Large intestine (tissue), 3 donors: ENCODE data around the gene CPNE4. TPM values are rescaled to one million over a fixed set of nuclear protein-coding genes. Genes with fewer than 3 reads are reported as not detected.
A peak's percentile ranks its signal among the peaks of the same experiment; 100 is the strongest.
"Not testable (repeated sequence)": the region's sequence is repeated elsewhere in the genome, so short reads cannot be mapped to it uniquely, and the experiment has no call there.

ENCODE experiments used
- DNase-seq, 2 donors: peaks; one replicate each; pipeline versions ENCODE4 v3.0.0 to v3.0.0-alpha.2; 2013
- H3K27ac ChIP-seq: one replicate; pipeline ENCODE4 v1.5.1; 2013; ENCODE audit warnings: low read length
- H3K27me3 ChIP-seq: 2 replicates; pipeline ENCODE4 v1.6.1; 2013; ENCODE audit warnings: low read length; ENCODE audit not compliant: control insufficient read depth, insufficient read depth
- H3K36me3 ChIP-seq: 2 replicates; pipeline ENCODE4 v1.6.1; 2013; ENCODE audit warnings: low read length; ENCODE audit not compliant: control insufficient read depth, insufficient read depth
- H3K4me1 ChIP-seq: one replicate; pipeline ENCODE4 v1.6.1; 2013; ENCODE audit warnings: low read length; ENCODE audit not compliant: control insufficient read depth, insufficient read depth
- H3K4me3 ChIP-seq: one replicate; pipeline ENCODE4 v1.5.1; 2013; ENCODE audit warnings: low read length
- H3K9me3 ChIP-seq: one replicate; pipeline ENCODE4 v1.6.1; 2013; ENCODE audit warnings: mild to moderate bottlenecking, low read depth, low read length, moderate library complexity; ENCODE audit not compliant: control insufficient read depth
- WGBS: methylation state at CpG from one replicate; pipeline ENCODE4 v1.1.5; 2013; ENCODE audit warnings: low lambda C conversion rate; ENCODE audit not compliant: insufficient coverage; 5-methylcytosine and 5-hydroxymethylcytosine counted together
- polyA plus RNA-seq: library from polyadenylated mRNA; unstranded; fragments of 120-200 nt; gene quantifications from one replicate; pipeline ENCODE4 v1.2.1, GENCODE V29; 2013

Gene CPNE4
- polyA plus RNA-seq, 1 donor, result 2.9 TPM

- no peaks in the 10 kb centered on the region for H3K9me3 ChIP-seq
- no peaks in the 10 kb centered on the region for H3K4me1 ChIP-seq
- H3K36me3 ChIP-seq, result peaks cover 62% of the 10 kb centered on the region
- WGBS, result 60% methylated on average over 1 of the region's 1 CpG
- H3K27ac ChIP-seq, result no peak overlapping the region
- DNase-seq, result no peak
- no peaks in the 10 kb centered on the region for H3K27me3 ChIP-seq
- H3K4me3 ChIP-seq, result no peak overlapping the region
These were observed 540.1 kb downstream of the CPNE4 start for GRCh38 chr3:131494706-131495105.

- 100% methylated on average over 1 of the region's 2 CpGs for WGBS
- Histone ChIP-seq H3K27me3 (no peaks in the 10 kb centered on the region), H3K36me3 (peaks cover 49% of the 10 kb centered on the region), H3K27ac (no peak overlapping the region), H3K4me1 (no peaks in the 10 kb centered on the region), H3K9me3 (no peaks in the 10 kb centered on the region), H3K4me3 (no peak overlapping the region)
- no peak for DNase-seq
These were observed 543.0 kb downstream of the CPNE4 start for GRCh38 chr3:131491775-131492174.

GRCh38 chr3:131491084-131491483, 543.7 kb downstream of the CPNE4 start:
- H3K36me3 ChIP-seq, result peaks cover 44% of the 10 kb centered on the region
- H3K9me3 ChIP-seq, result no peaks in the 10 kb centered on the region
- DNase-seq, result no peak
- H3K4me3 ChIP-seq, result no peak overlapping the region
- H3K27ac ChIP-seq, result no peak overlapping the region
- H3K4me1 ChIP-seq, result no peaks in the 10 kb centered on the region
- WGBS, result 100% methylated on average over 1 of the region's 2 CpGs
- H3K27me3 ChIP-seq, result no peaks in the 10 kb centered on the region

GRCh38 chr3:131486545-131486944, 548.3 kb downstream of the CPNE4 start:
- DNase-seq, H3K4me3 ChIP-seq, H3K27me3 ChIP-seq, H3K27ac ChIP-seq, H3K9me3 ChIP-seq: not testable (repeated sequence)
- peaks cover 21% of the 10 kb centered on the region for H3K36me3 ChIP-seq
- H3K4me1 ChIP-seq, result peaks cover 11% of the 10 kb centered on the region
- WGBS, result 100% methylated on average over 1 of the region's 3 CpGs

GRCh38 chr3:131485119-131485518, 549.7 kb downstream of the CPNE4 start:
- Histone ChIP-seq H3K4me3 (no peak overlapping the region), H3K27me3 (no peaks in the 10 kb centered on the region), H3K36me3 (peaks cover 14% of the 10 kb centered on the region), H3K4me1 (peaks cover 11% of the 10 kb centered on the region), H3K9me3 (no peaks in the 10 kb centered on the region), H3K27ac (peak overlapping the region; percentile 37)
- no CpG with 5 or more reads among the region's 1 CpG for WGBS
- DNase-seq, result peak in 1 of 2 donors; percentile 8

- 87% methylated on average over 3 of the region's 4 CpGs for WGBS
- peak in 1 of 2 donors; percentile 7 for DNase-seq
- peaks cover 11% of the 10 kb centered on the region for H3K4me1 ChIP-seq
- H3K9me3 ChIP-seq, result no peaks in the 10 kb centered on the region
- H3K4me3 ChIP-seq, result no peak overlapping the region
- peaks cover 13% of the 10 kb centered on the region for H3K36me3 ChIP-seq
- peak overlapping the region; percentile 37 for H3K27ac ChIP-seq
- H3K27me3 ChIP-seq, result no peaks in the 10 kb centered on the region
These were observed 550.2 kb downstream of the CPNE4 start for GRCh38 chr3:131484496-131485111.
